D721Med (cell line): Measurements from ENCODE around the gene TTC28.

Experiments used
- DNase-seq: peaks from one replicate; pipeline ENCODE4 v3.0.0; 2011; ENCODE audit warnings: low spot score; ENCODE audit not compliant: insufficient read length
- FAIRE-seq: peaks from 2 replicates; lab custom pipeline; 2011; peaks lifted over from hg19 to GRCh38; lab: Jason Lieb, UNC
- TF ChIP-seq, protein P1 (sequence below): IDR thresholded peaks from 2 replicates; pipeline ENCODE4 v1.5.1; 2012; ENCODE audit warnings: mild to moderate bottlenecking, control low read depth; ENCODE audit not compliant: insufficient read depth; ENCODE audit errors: missing control alignments

The TTC28 gene

GRCh38 chr22:28440592-28441390 is 238.8 kb downstream of the TTC28 start:
- FAIRE-seq (no peak), DNase-seq (no peak)
- TF ChIP-seq, protein P1, sequence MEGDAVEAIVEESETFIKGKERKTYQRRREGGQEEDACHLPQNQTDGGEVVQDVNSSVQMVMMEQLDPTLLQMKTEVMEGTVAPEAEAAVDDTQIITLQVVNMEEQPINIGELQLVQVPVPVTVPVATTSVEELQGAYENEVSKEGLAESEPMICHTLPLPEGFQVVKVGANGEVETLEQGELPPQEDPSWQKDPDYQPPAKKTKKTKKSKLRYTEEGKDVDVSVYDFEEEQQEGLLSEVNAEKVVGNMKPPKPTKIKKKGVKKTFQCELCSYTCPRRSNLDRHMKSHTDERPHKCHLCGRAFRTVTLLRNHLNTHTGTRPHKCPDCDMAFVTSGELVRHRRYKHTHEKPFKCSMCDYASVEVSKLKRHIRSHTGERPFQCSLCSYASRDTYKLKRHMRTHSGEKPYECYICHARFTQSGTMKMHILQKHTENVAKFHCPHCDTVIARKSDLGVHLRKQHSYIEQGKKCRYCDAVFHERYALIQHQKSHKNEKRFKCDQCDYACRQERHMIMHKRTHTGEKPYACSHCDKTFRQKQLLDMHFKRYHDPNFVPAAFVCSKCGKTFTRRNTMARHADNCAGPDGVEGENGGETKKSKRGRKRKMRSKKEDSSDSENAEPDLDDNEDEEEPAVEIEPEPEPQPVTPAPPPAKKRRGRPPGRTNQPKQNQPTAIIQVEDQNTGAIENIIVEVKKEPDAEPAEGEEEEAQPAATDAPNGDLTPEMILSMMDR, result no peak

DNA sequence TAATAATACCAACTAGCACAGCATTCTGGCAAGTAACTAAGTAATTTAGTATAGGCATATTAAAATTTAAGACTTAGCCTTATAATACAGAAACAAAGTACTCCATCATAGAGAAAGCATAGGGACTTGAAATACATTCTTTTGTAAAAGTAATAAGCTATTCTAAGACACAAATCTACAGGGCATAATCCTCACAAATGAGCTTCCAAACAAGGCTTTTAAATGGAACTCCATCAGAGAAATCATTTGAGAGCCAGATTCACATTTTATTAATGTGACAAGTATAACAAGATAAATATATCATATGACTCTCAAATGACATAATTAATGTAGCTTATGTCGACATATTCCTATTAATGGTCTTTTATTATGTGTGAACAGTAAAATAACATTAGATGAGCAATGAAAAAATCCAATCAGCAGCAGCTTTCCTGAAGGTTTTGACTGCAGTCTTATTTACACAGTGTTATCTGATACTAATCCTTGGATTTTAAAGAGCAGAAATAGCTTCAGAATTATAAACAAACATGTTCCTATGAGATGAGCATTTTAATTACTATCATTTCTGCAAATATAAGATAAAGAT is 241.4 kb downstream of the TTC28 start:
- TF ChIP-seq, protein P1, result no peak
- FAIRE-seq, result no peak
- DNase-seq, result no peak

GRCh38 chr22:28435982-28436381 is 243.7 kb downstream of the TTC28 start:
- FAIRE-seq (no peak), DNase-seq (no peak)
- TF ChIP-seq, protein P1, result no peak

GRCh38 chr22:28435140-28435768 is 244.4 kb downstream of the TTC28 start:
- FAIRE-seq (no peak), DNase-seq (no peak)
- TF ChIP-seq, protein P1, result no peak

- FAIRE-seq (no peak), DNase-seq (no peak)
- TF ChIP-seq, protein P1, result no peak
These were observed 249.1 kb downstream of the TTC28 start for GRCh38 chr22:28430466-28431025.

- TF ChIP-seq, protein P1, result no peak
- FAIRE-seq, result no peak
These were observed 249.9 kb downstream of the TTC28 start for GRCh38 chr22:28429711-28430110.

More at GRCh38 chr22:28429711-28430110, 249.9 kb downstream of the TTC28 start:
- DNase-seq, result no peak
